ENCODE measurements around the gene ADGRA3.
A peak's percentile ranks its signal among the peaks of the same experiment; 100 is the strongest.
"Not testable (repeated sequence)": the region's sequence is repeated elsewhere in the genome, so short reads cannot be mapped to it uniquely, and the experiment has no call there.

Gene ADGRA3

GRCh38 chr4:22398671-22399070 lies 117.2 kb downstream of the ADGRA3 start:
- DNase-seq (ENCODE audit: low read depth) = no peak
- no peak overlapping the region for H3K4me3 ChIP-seq (ENCODE audit: low read length)
- no peak for TF ChIP-seq CTCF (conservative IDR thresholded peaks at IDR 0.05; ENCODE audit: low read depth, low read length)

GRCh38 chr4:22391551-22391950 lies 124.3 kb downstream of the ADGRA3 start:
- no peak for TF ChIP-seq CTCF (conservative IDR thresholded peaks at IDR 0.05; ENCODE audit: low read depth, low read length)
- no peak for DNase-seq (ENCODE audit: low read depth)
- no peak overlapping the region for H3K4me3 ChIP-seq (ENCODE audit: low read length)

- DNase-seq (ENCODE audit: low read depth) = peak; percentile 51
- H3K4me3 ChIP-seq (ENCODE audit: low read length) = no peak overlapping the region
- peak; percentile 90 for TF ChIP-seq CTCF (conservative IDR thresholded peaks at IDR 0.05; ENCODE audit: low read depth, low read length)
Observed at GRCh38 chr4:22389240-22389870, 126.5 kb downstream of the ADGRA3 start.

GRCh38 chr4:22385611-22386011 lies 130.3 kb downstream of the ADGRA3 start:
- TF ChIP-seq CTCF (conservative IDR thresholded peaks at IDR 0.05; ENCODE audit: low read depth, low read length) = no peak
- H3K4me3 ChIP-seq (ENCODE audit: low read length) = no peak overlapping the region
- no peak for DNase-seq (ENCODE audit: low read depth)

- TF ChIP-seq CTCF (conservative IDR thresholded peaks at IDR 0.05; ENCODE audit: low read depth, low read length) = no peak
- H3K4me3 ChIP-seq (ENCODE audit: low read length) = no peak overlapping the region
- DNase-seq (ENCODE audit: low read depth) = no peak
Observed at GRCh38 chr4:22384154-22384553, 131.7 kb downstream of the ADGRA3 start.

- not testable (repeated sequence) for H3K4me3 ChIP-seq (ENCODE audit: low read length); DNase-seq (ENCODE audit: low read depth)
Observed at GRCh38 chr4:22382216-22382615, 133.7 kb downstream of the ADGRA3 start.

- no peak overlapping the region for H3K4me3 ChIP-seq (ENCODE audit: low read length)
- TF ChIP-seq CTCF (conservative IDR thresholded peaks at IDR 0.05; ENCODE audit: low read depth, low read length) = no peak
- DNase-seq (ENCODE audit: low read depth) = no peak
Observed at GRCh38 chr4:22372986-22373385, 142.9 kb downstream of the ADGRA3 start.

All from retinal pigment epithelial cell (primary cell).